WTC11 (cell line): ENCODE data around the gene MUC6. TPM values are rescaled to one million over a fixed set of nuclear protein-coding genes. Genes with fewer than 3 reads are reported as not detected.
A peak's percentile ranks its signal among the peaks of the same experiment; 100 is the strongest.

ENCODE experiments used
- ATAC-seq: fragments of 200-7000 bp; cut with Tn5 transposase; 2 replicates; pipeline ENCODE4 v1.10.0; 2021; ENCODE audit warnings: mild to moderate bottlenecking, moderate library complexity
- CTCF ChIA-PET: fragments of 300-600 bp; sonication (Branson Sonifier 250); formaldehyde crosslinking; loops from one replicate; lab custom pipeline; 2021; ENCODE audit warnings: antibody characterized with exemption; lab: Charles Lee
- POLR2A ChIA-PET: fragments of 350-600 bp; sonication (Branson Sonifier 250); formaldehyde crosslinking; loops from one replicate; lab custom pipeline; 2021; ENCODE audit warnings: antibody characterized with exemption; lab: Charles Lee
- DNase-seq: peaks from one replicate; pipeline ENCODE4 v3.0.0; 2021; ENCODE audit warnings: low spot score
- H3K27ac Mint-ChIP-seq: 2 replicates; pipeline ENCODE4 v1.8.0; 2021; ENCODE audit warnings: mixed read lengths
- H3K27me3 Mint-ChIP-seq: 2 replicates; pipeline ENCODE4 v1.8.0; 2021; ENCODE audit warnings: low read depth, mild to moderate bottlenecking, moderate library complexity, mixed read lengths
- H3K36me3 Mint-ChIP-seq: 2 replicates; pipeline ENCODE4 v1.8.0; 2021; ENCODE audit warnings: mixed read lengths
- H3K4me1 Mint-ChIP-seq: 2 replicates; pipeline ENCODE4 v1.8.0; 2022; ENCODE audit warnings: mixed read lengths
- H3K4me3 Mint-ChIP-seq: 2 replicates; pipeline ENCODE4 v1.8.0; 2021; ENCODE audit warnings: mild to moderate bottlenecking, moderate library complexity, mixed read lengths
- H3K9me3 Mint-ChIP-seq: 2 replicates; pipeline ENCODE4 v1.8.0; 2021; ENCODE audit warnings: mixed read lengths
- CREB1 ChIP-seq: sonication (generic); formaldehyde crosslinking; IDR thresholded peaks from 2 replicates; pipeline ENCODE4 v1.8.0; 2023; ENCODE audit warnings: mild to moderate bottlenecking, missing genetic modification reagents
- CREM ChIP-seq: sonication (generic); formaldehyde crosslinking; IDR thresholded peaks from 2 replicates; pipeline ENCODE4 v1.8.1; 2022; ENCODE audit warnings: mild to moderate bottlenecking, missing genetic modification reagents, moderate library complexity
- E2F4 ChIP-seq: sonication (generic); formaldehyde crosslinking; IDR thresholded peaks from 2 replicates; pipeline ENCODE4 v1.8.1; 2022; ENCODE audit warnings: low read depth, mild to moderate bottlenecking, moderate library complexity, missing genetic modification reagents, borderline replicate concordance
- ELF4 ChIP-seq: sonication (generic); formaldehyde crosslinking; IDR thresholded peaks from 2 replicates; pipeline ENCODE4 v1.8.1; 2022; ENCODE audit warnings: low read depth, mild to moderate bottlenecking, moderate library complexity, missing genetic modification reagents
- ESRRA ChIP-seq: sonication (generic); formaldehyde crosslinking; IDR thresholded peaks from 2 replicates; pipeline ENCODE4 v1.8.1; 2022; ENCODE audit warnings: mild to moderate bottlenecking, missing genetic modification reagents, borderline replicate concordance
- HMGA2 ChIP-seq: fragments of 250-450 bp; sonication (Bioruptor Pico); IDR thresholded peaks from 2 replicates; pipeline ENCODE4 v1.4.0; 2021; ENCODE audit warnings: mild to moderate bottlenecking, moderate library complexity
- JUN ChIP-seq: sonication (generic); formaldehyde crosslinking; IDR thresholded peaks from 2 replicates; pipeline ENCODE4 v1.8.0; 2023; ENCODE audit warnings: mild to moderate bottlenecking, missing genetic modification reagents
- NR2C2 ChIP-seq: sonication (generic); formaldehyde crosslinking; IDR thresholded peaks from 2 replicates; pipeline ENCODE4 v1.8.0; 2022; ENCODE audit warnings: mild to moderate bottlenecking, missing genetic modification reagents
- NR3C1 ChIP-seq: sonication (generic); formaldehyde crosslinking; conservative IDR thresholded peaks from 2 replicates; pipeline ENCODE4 v1.8.1; 2023; ENCODE audit warnings: low read depth, mild to moderate bottlenecking, missing genetic modification reagents
- OVOL2 ChIP-seq: fragments of 250-450 bp; sonication (Bioruptor Pico); IDR thresholded peaks from 2 replicates; pipeline ENCODE4 v1.9.0; 2021; ENCODE audit warnings: mild to moderate bottlenecking, borderline replicate concordance
- PRRX2 ChIP-seq: fragments of 250-450 bp; sonication (Bioruptor Pico); IDR thresholded peaks from 2 replicates; pipeline ENCODE4 v1.8.0; 2021; ENCODE audit warnings: mild to moderate bottlenecking
- RELA ChIP-seq: sonication (generic); formaldehyde crosslinking; IDR thresholded peaks from 2 replicates; pipeline ENCODE4 v1.8.1; 2022; ENCODE audit warnings: missing genetic modification reagents, mild to moderate bottlenecking, borderline replicate concordance
- RORB ChIP-seq: fragments of 250-450 bp; sonication (Bioruptor Pico); IDR thresholded peaks from 2 replicates; pipeline ENCODE4 v1.9.0; 2021; ENCODE audit warnings: mild to moderate bottlenecking
- SP1 ChIP-seq: sonication (generic); formaldehyde crosslinking; conservative IDR thresholded peaks from 2 replicates; pipeline ENCODE4 v1.8.1; 2022; ENCODE audit warnings: missing genetic modification reagents
- TCF7 ChIP-seq: sonication (generic); formaldehyde crosslinking; IDR thresholded peaks from 2 replicates; pipeline ENCODE4 v1.8.0; 2022; ENCODE audit warnings: mild to moderate bottlenecking, low read depth, missing genetic modification reagents, moderate library complexity
- ZBTB21 ChIP-seq: sonication (generic); formaldehyde crosslinking; IDR thresholded peaks from 2 replicates; pipeline ENCODE4 v1.8.1; 2023; ENCODE audit warnings: mild to moderate bottlenecking, missing genetic modification reagents, borderline replicate concordance
- ZNF281 ChIP-seq: sonication (generic); formaldehyde crosslinking; IDR thresholded peaks from 2 replicates; pipeline ENCODE4 v1.8.0; 2023; ENCODE audit warnings: mild to moderate bottlenecking, missing genetic modification reagents
- ZNF416 ChIP-seq: fragments of 250-450 bp; sonication (Bioruptor Pico); IDR thresholded peaks from 2 replicates; pipeline ENCODE4 v1.9.0; 2021; ENCODE audit warnings: mild to moderate bottlenecking, inconsistent platforms
- ZSCAN18 ChIP-seq: fragments of 250-450 bp; sonication (Bioruptor Pico); IDR thresholded peaks from 2 replicates; pipeline ENCODE4 v2.1.2; 2022; ENCODE audit warnings: mild to moderate bottlenecking, moderate library complexity
- total RNA-seq: library from RNA; stranded (reverse); gene quantifications from 3 replicates; pipeline ENCODE4 v1.2.3, GENCODE V29; 2021
- TF ChIP-seq, protein P1 (sequence below): sonication (generic); formaldehyde crosslinking; IDR thresholded peaks from 2 replicates; pipeline ENCODE4 v1.8.0; 2023; ENCODE audit warnings: missing genetic modification reagents, mild to moderate bottlenecking, borderline replicate concordance
- TF ChIP-seq, protein P2 (sequence below): sonication (generic); formaldehyde crosslinking; IDR thresholded peaks from 2 replicates; pipeline ENCODE4 v1.8.0; 2022; ENCODE audit warnings: mild to moderate bottlenecking, missing genetic modification reagents

Gene MUC6
- total RNA-seq, 1 experiment from 2014 or later = 0.13 TPM

DNA sequence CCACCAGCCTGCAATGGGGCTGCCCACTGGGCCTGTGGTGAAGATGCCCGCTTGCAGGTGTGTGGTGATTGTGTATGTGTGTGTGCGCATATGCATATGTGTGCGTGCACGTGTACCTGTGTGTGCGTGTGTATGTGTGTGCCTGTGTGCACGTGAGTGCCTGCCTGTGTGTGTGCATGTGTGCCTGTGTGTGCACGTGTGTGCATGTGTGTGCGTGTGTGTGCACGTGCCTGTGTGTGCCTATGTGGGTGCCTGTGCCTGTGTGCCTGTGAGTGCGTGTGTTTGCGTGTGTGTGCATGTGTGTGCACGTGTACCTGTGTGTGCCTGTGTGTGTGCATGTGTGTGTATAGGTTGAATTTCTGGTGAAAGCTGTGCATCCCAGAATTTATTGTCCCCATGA lies 2.4 kb upstream of the MUC6 start (continued):
- TF ChIP-seq, protein P1, sequence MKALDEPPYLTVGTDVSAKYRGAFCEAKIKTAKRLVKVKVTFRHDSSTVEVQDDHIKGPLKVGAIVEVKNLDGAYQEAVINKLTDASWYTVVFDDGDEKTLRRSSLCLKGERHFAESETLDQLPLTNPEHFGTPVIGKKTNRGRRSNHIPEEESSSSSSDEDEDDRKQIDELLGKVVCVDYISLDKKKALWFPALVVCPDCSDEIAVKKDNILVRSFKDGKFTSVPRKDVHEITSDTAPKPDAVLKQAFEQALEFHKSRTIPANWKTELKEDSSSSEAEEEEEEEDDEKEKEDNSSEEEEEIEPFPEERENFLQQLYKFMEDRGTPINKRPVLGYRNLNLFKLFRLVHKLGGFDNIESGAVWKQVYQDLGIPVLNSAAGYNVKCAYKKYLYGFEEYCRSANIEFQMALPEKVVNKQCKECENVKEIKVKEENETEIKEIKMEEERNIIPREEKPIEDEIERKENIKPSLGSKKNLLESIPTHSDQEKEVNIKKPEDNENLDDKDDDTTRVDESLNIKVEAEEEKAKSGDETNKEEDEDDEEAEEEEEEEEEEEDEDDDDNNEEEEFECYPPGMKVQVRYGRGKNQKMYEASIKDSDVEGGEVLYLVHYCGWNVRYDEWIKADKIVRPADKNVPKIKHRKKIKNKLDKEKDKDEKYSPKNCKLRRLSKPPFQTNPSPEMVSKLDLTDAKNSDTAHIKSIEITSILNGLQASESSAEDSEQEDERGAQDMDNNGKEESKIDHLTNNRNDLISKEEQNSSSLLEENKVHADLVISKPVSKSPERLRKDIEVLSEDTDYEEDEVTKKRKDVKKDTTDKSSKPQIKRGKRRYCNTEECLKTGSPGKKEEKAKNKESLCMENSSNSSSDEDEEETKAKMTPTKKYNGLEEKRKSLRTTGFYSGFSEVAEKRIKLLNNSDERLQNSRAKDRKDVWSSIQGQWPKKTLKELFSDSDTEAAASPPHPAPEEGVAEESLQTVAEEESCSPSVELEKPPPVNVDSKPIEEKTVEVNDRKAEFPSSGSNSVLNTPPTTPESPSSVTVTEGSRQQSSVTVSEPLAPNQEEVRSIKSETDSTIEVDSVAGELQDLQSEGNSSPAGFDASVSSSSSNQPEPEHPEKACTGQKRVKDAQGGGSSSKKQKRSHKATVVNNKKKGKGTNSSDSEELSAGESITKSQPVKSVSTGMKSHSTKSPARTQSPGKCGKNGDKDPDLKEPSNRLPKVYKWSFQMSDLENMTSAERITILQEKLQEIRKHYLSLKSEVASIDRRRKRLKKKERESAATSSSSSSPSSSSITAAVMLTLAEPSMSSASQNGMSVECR = no peak
- no peak for TF ChIP-seq CREB1

DNA sequence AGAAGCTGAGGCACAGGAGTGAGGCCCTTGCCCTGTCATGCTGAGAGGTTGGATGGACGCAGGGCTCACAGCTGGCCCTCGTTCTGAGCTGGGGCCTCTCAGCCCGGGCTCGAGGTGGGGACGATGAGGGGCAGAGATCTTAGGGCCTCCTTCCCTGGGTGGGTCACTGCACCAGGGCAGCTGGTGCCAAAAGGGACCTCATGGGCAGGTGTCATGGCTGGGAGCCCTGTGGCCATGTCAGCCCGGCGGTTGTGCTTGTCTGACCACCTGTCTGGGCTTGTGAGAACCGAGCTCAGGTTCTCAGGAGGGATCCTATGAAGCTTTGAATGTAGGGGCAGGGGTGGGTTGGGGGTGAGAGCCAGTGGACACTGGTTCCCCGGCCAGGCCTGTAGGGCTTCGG lies 1.8 kb upstream of the MUC6 start:
- TF ChIP-seq CREM (CRISPR knock-in tag) = no peak
- no peak for TF ChIP-seq JUN
- TF ChIP-seq RELA (CRISPR knock-in tag) = no peak
- TF ChIP-seq RORB = no peak
- no peak for TF ChIP-seq NR2C2 (CRISPR knock-in tag)
- TF ChIP-seq ESRRA (CRISPR knock-in tag) = no peak
- TF ChIP-seq ZNF281 (CRISPR knock-in tag) = no peak
- no peak for TF ChIP-seq PRRX2 (CRISPR knock-in tag)
- no peak for TF ChIP-seq NR3C1 (CRISPR knock-in tag)
- no peak for TF ChIP-seq E2F4
- no peak for TF ChIP-seq ELF4 (CRISPR knock-in tag)
- TF ChIP-seq ZBTB21 (CRISPR knock-in tag) = no peak
- no peak for TF ChIP-seq HMGA2 (CRISPR knock-in tag)
- no peak for TF ChIP-seq SP1 (CRISPR knock-in tag)
- Mint-ChIP-seq H3K4me3 (no peak overlapping the region), H3K36me3 (no peaks in the 10 kb centered on the region), H3K4me1 (no peaks in the 10 kb centered on the region), H3K27me3 (no peaks in the 10 kb centered on the region), H3K27ac (peak overlapping the region; percentile 53; the same call in 1 of the 2 replicates), H3K9me3 (no peaks in the 10 kb centered on the region)
- ChIA-PET CTCF (interaction anchor here (1.4 kb wide), 1 partner anchor 190 kb away, joined by 4 read pairs; no protein-coding TSS in a partner anchor), POLR2A (no interaction called here)
- no peak for DNase-seq
- ATAC-seq = no peak

- ATAC-seq (no peak), DNase-seq (no peak)
- Mint-ChIP-seq H3K9me3 (no peaks in the 10 kb centered on the region; the same call in 1 of the 2 replicates), H3K4me1 (no peaks in the 10 kb centered on the region), H3K27ac (no peak overlapping the region), H3K27me3 (no peaks in the 10 kb centered on the region), H3K36me3 (no peaks in the 10 kb centered on the region), H3K4me3 (no peak overlapping the region)
- POLR2A ChIA-PET = no interaction called here
- CTCF ChIA-PET = interaction anchor here (1.4 kb wide), 1 partner anchor 189 kb away, joined by 4 read pairs; no protein-coding TSS in a partner anchor
- TF ChIP-seq, protein P2, sequence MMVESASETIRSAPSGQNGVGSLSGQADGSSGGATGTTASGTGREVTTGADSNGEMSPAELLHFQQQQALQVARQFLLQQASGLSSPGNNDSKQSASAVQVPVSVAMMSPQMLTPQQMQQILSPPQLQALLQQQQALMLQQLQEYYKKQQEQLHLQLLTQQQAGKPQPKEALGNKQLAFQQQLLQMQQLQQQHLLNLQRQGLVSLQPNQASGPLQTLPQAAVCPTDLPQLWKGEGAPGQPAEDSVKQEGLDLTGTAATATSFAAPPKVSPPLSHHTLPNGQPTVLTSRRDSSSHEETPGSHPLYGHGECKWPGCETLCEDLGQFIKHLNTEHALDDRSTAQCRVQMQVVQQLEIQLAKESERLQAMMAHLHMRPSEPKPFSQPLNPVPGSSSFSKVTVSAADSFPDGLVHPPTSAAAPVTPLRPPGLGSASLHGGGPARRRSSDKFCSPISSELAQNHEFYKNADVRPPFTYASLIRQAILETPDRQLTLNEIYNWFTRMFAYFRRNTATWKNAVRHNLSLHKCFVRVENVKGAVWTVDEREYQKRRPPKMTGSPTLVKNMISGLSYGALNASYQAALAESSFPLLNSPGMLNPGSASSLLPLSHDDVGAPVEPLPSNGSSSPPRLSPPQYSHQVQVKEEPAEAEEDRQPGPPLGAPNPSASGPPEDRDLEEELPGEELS (CRISPR knock-in tag) = no peak
- TF ChIP-seq ELF4 (CRISPR knock-in tag) = no peak
- no peak for TF ChIP-seq TCF7 (CRISPR knock-in tag)
- TF ChIP-seq ZSCAN18 (CRISPR knock-in tag) = no peak
- TF ChIP-seq OVOL2 = no peak
- no peak for TF ChIP-seq SP1 (CRISPR knock-in tag)
- TF ChIP-seq ZNF416 (CRISPR knock-in tag) = no peak
These were observed 1.1 kb upstream of the MUC6 start for GRCh38 chr11:1037506-1038055.
